H9 (cell line): ENCODE measurements around the gene TCF4. TPM values are rescaled to one million over a fixed set of nuclear protein-coding genes. Genes with fewer than 3 reads are reported as not detected.

Source experiments
- DNase-seq: peaks from one replicate; pipeline ENCODE4 v3.0.0-alpha.2; 2017
- H2AFZ ChIP-seq: one replicate; pipeline ENCODE4 v1.6.1; 2013; ENCODE audit warnings: mild to moderate bottlenecking, low read length, control low read depth, moderate library complexity
- H2AK5ac ChIP-seq: 2 replicates; pipeline ENCODE4 v1.6.1; 2013; ENCODE audit warnings: low read length, control low read depth, mixed read lengths; ENCODE audit not compliant: insufficient read length
- H2BK120ac ChIP-seq: one replicate; pipeline ENCODE4 v1.6.1; 2013; ENCODE audit warnings: low read depth, mild to moderate bottlenecking, low read length, control low read depth, inconsistent platforms; ENCODE audit not compliant: poor library complexity, severe bottlenecking
- H2BK12ac ChIP-seq: 2 replicates; pipeline ENCODE4 v1.6.1; 2013; ENCODE audit warnings: low read length, control low read depth, mixed read lengths, low read depth; ENCODE audit not compliant: insufficient read length
- H2BK15ac ChIP-seq: 2 replicates; pipeline ENCODE4 v1.6.1; 2013; ENCODE audit warnings: low read depth, low read length, control low read depth
- H2BK20ac ChIP-seq: one replicate; pipeline ENCODE4 v1.6.1; 2013; ENCODE audit warnings: low read depth, mild to moderate bottlenecking, low read length, control low read depth, inconsistent platforms; ENCODE audit not compliant: poor library complexity, severe bottlenecking
- H2BK5ac ChIP-seq: 2 replicates; pipeline ENCODE4 v1.6.1; 2013; ENCODE audit warnings: low read length, control low read depth, mixed read lengths; ENCODE audit not compliant: insufficient read length
- H3K14ac ChIP-seq: 2 replicates; pipeline ENCODE4 v1.6.1; 2013; ENCODE audit warnings: low read length, control low read depth; ENCODE audit not compliant: insufficient read depth
- H3K18ac ChIP-seq: 2 replicates; pipeline ENCODE4 v1.6.1; 2013; ENCODE audit warnings: low read depth, mild to moderate bottlenecking, mixed read lengths, low read length, control low read depth; ENCODE audit not compliant: insufficient read length
- H3K23ac ChIP-seq: 2 replicates; pipeline ENCODE4 v1.6.1; 2013; ENCODE audit warnings: low read length, control low read depth, mixed read lengths, low read depth; ENCODE audit not compliant: insufficient read length
- H3K23me2 ChIP-seq: 2 replicates; pipeline ENCODE4 v1.6.1; 2013; ENCODE audit warnings: low read depth, mild to moderate bottlenecking, mixed read lengths, low read length, control low read depth; ENCODE audit not compliant: insufficient read length, poor library complexity, severe bottlenecking
- H3K27ac ChIP-seq: 2 replicates; pipeline ENCODE4 v1.5.1; 2013; ENCODE audit warnings: low read length, control low read depth, mixed read lengths, low read depth; ENCODE audit not compliant: insufficient read length
- H3K27me3 ChIP-seq: 2 replicates; pipeline ENCODE4 v1.6.1; 2013; ENCODE audit warnings: low read length, control low read depth, inconsistent platforms; ENCODE audit not compliant: insufficient read depth
- H3K4ac ChIP-seq: 2 replicates; pipeline ENCODE4 v1.6.1; 2013; ENCODE audit warnings: low read depth, mild to moderate bottlenecking, control low read depth, inconsistent platforms, low read length, moderate library complexity
- H3K4me1 ChIP-seq: 2 replicates; pipeline ENCODE4 v1.6.1; 2013; ENCODE audit warnings: low read length, control low read depth, inconsistent platforms; ENCODE audit not compliant: insufficient read depth
- H3K4me2 ChIP-seq: 2 replicates; pipeline ENCODE4 v1.6.1; 2013; ENCODE audit warnings: low read length, control low read depth, mixed read lengths; ENCODE audit not compliant: insufficient read length, insufficient read depth
- H3K56ac ChIP-seq: 2 replicates; pipeline ENCODE4 v1.6.1; 2013; ENCODE audit warnings: low read depth, mild to moderate bottlenecking, mixed read lengths, low read length, control low read depth; ENCODE audit not compliant: insufficient read length
- H3K79me1 ChIP-seq: 2 replicates; pipeline ENCODE4 v1.6.1; 2013; ENCODE audit warnings: low read depth, mild to moderate bottlenecking, moderate library complexity, low read length, control low read depth, inconsistent platforms; ENCODE audit not compliant: insufficient read depth, poor library complexity, severe bottlenecking
- H3K79me2 ChIP-seq: 2 replicates; pipeline ENCODE4 v1.6.1; 2013; ENCODE audit warnings: low read length, control low read depth, inconsistent platforms; ENCODE audit not compliant: insufficient read depth
- H3K9ac ChIP-seq: 2 replicates; pipeline ENCODE4 v1.6.1; 2013; ENCODE audit warnings: low read length, control low read depth, mixed read lengths; ENCODE audit not compliant: insufficient read length; ENCODE audit errors: extremely low read depth
- H3K9me3 ChIP-seq: one replicate; pipeline ENCODE4 v1.6.1; 2013; ENCODE audit warnings: low read depth, low read length, inconsistent platforms; ENCODE audit not compliant: control insufficient read depth
- H3T11ph ChIP-seq: one replicate; pipeline ENCODE4 v1.6.1; 2013; ENCODE audit warnings: mild to moderate bottlenecking, low read length, control low read depth, inconsistent platforms
- H4K20me1 ChIP-seq: one replicate; pipeline ENCODE4 v1.6.1; 2013; ENCODE audit not compliant: control insufficient read depth, insufficient read length, insufficient read depth
- H4K5ac ChIP-seq: 2 replicates; pipeline ENCODE4 v1.6.1; 2013; ENCODE audit warnings: low read depth, mild to moderate bottlenecking, mixed read lengths, low read length, control low read depth; ENCODE audit not compliant: insufficient read length
- H4K8ac ChIP-seq: replicated peaks from 2 replicates; pipeline ENCODE4 v1.6.1; 2013; ENCODE audit warnings: low read length, control low read depth, mixed read lengths, low read depth; ENCODE audit not compliant: insufficient read length
- H4K91ac ChIP-seq: 2 replicates; pipeline ENCODE4 v1.6.1; 2013; ENCODE audit warnings: low read depth, mild to moderate bottlenecking, moderate library complexity, mixed read lengths, low read length, control low read depth; ENCODE audit not compliant: insufficient read length
- H3K27ac Mint-ChIP-seq, 3 experiments: 2 replicates in 2 of 3; 3 replicates in 1 of 3; pipeline ENCODE4 v1.8.0; 2020 to 2021; ENCODE audit warnings: mixed read lengths in 3 of 3, mild to moderate bottlenecking in 1 of 3, moderate library complexity in 1 of 3
- H3K27me3 Mint-ChIP-seq: 2 replicates; pipeline ENCODE4 v1.8.0; 2021; ENCODE audit warnings: low read depth, mild to moderate bottlenecking, moderate library complexity, mixed read lengths
- H3K36me3 Mint-ChIP-seq, 3 experiments: 2 replicates in 2 of 3; 3 replicates in 1 of 3; pipeline ENCODE4 v1.8.0; 2020 to 2021; ENCODE audit warnings: low read depth in 3 of 3, mixed read lengths in 3 of 3; ENCODE audit not compliant: insufficient read depth in 1 of 3
- H3K4me1 Mint-ChIP-seq, 2 experiments: 2 replicates each; pipeline ENCODE4 v1.8.0; 2020; ENCODE audit warnings: mixed read lengths in 2 of 2
- H3K4me3 Mint-ChIP-seq, 2 experiments: 2 replicates in 1 of 2; 3 replicates in 1 of 2; pipeline ENCODE4 v1.8.0; 2020 to 2021; ENCODE audit warnings: mild to moderate bottlenecking in 2 of 2, mixed read lengths in 2 of 2, moderate library complexity in 1 of 2
- H3K9me3 Mint-ChIP-seq, 2 experiments: 2 replicates in 1 of 2; 3 replicates in 1 of 2; pipeline ENCODE4 v1.8.0; 2020; ENCODE audit warnings: mild to moderate bottlenecking in 2 of 2, mixed read lengths in 2 of 2, moderate library complexity in 1 of 2
- CTCF ChIP-seq: fragments of 200-600 bp; sonication (generic); conservative IDR thresholded peaks from 3 replicates; pipeline ENCODE4 v1.8.0; 2021; ENCODE audit warnings: antibody characterized with exemption, mild to moderate bottlenecking
- WGBS: extraction: QIAGEN DNeasy Blood & Tissue Kit; methylation state at CpG from one replicate; pipeline ENCODE4 v1.1.7; 2013; ENCODE audit warnings: missing lambda C conversion rate, low lambda C conversion rate, mixed read lengths; ENCODE audit not compliant: insufficient read length; ENCODE audit errors: extremely low coverage; 5-methylcytosine and 5-hydroxymethylcytosine counted together
- total RNA-seq: library from RNA; stranded (reverse); gene quantifications from 2 replicates; pipeline ENCODE4 v1.2.1, GENCODE V29; 2021

Gene TCF4
- total RNA-seq, 1 experiment from 2014 or later = 99.4 TPM

GRCh38 chr18:55462652-55463051, 125.3 kb downstream of the TCF4 start:
- no peak overlapping the region for H3K27ac Mint-ChIP-seq
- Histone ChIP-seq H3K56ac (no peak overlapping the region), H3K79me1 (peaks cover 3% of the 10 kb centered on the region), H3K4me2 (no peak overlapping the region), H4K8ac (no peak overlapping the region), H3K4me1 (peaks cover 17% of the 10 kb centered on the region), H4K20me1 (no peaks in the 10 kb centered on the region), H2BK5ac (no peak overlapping the region), H2BK120ac (no peak overlapping the region), H3K9me3 (no peaks in the 10 kb centered on the region), H3K27ac (no peak overlapping the region), H3K27me3 (no peaks in the 10 kb centered on the region), H2BK20ac (no peak overlapping the region), H3T11ph (no peak overlapping the region), H4K5ac (no peak overlapping the region), H2BK12ac (no peak overlapping the region), H3K18ac (no peak overlapping the region), H2AFZ (no peak overlapping the region), H3K14ac (no peak overlapping the region), H3K23ac (no peak overlapping the region), H2BK15ac (no peak overlapping the region), H3K23me2 (no peaks in the 10 kb centered on the region), H2AK5ac (no peak overlapping the region), H3K79me2 (peaks cover 8% of the 10 kb centered on the region; the same call in 1 of the 2 replicates), H3K4ac (no peak overlapping the region), H3K9ac (no peak overlapping the region), H4K91ac (no peak overlapping the region)
- TF ChIP-seq CTCF = no peak
- H3K9me3 Mint-ChIP-seq = no peaks in the 10 kb centered on the region
- H3K27me3 Mint-ChIP-seq = no peaks in the 10 kb centered on the region
- no CpG with 5 or more reads among the region's 1 CpG for WGBS
- H3K36me3 Mint-ChIP-seq = peaks cover 0 to 10% (median 5%) of the 10 kb centered on the region in 3 experiments; a peak in 4 of 7 replicates
- peaks cover 44% of the 10 kb centered on the region in 2 experiments for H3K4me1 Mint-ChIP-seq
- no peak for DNase-seq
- H3K4me3 Mint-ChIP-seq = no peak overlapping the region
